PC-9 (cell line): Measurements from ENCODE around the gene OR4C5. TPM values are rescaled to one million over a fixed set of nuclear protein-coding genes. Genes with fewer than 3 reads are reported as not detected.
"Not testable (repeated sequence)": the region's sequence is repeated elsewhere in the genome, so short reads cannot be mapped to it uniquely, and the experiment has no call there.

Source experiments
- BruUV-seq: library from RNA; stranded (reverse); fragments of 400-500 nt; replicated peaks from 2 replicates; lab custom pipeline; 2021; lab: Mats Ljungman, UMichigan
- CTCF ChIA-PET: fragments of 300-600 bp; sonication (Branson Sonifier 250); formaldehyde crosslinking; loops from one replicate; lab custom pipeline; 2022; ENCODE audit warnings: antibody characterized with exemption; lab: Charles Lee
- POLR2A ChIA-PET: fragments of 300-600 bp; sonication (Branson Sonifier 250); formaldehyde crosslinking; loops from one replicate; lab custom pipeline; 2022; ENCODE audit warnings: antibody characterized with exemption; ENCODE audit not compliant: unreplicated experiment; lab: Charles Lee
- DNase-seq, 2 experiments: peaks; one replicate each; pipeline versions ENCODE4 v3.0.0 to v3.0.0-alpha.2; 2015 to 2022; ENCODE audit warnings: mixed read lengths in 1 of 2
- H2AFZ ChIP-seq: fragments of 200-600 bp; sonication (generic); 2 replicates; pipeline ENCODE4 v1.8.1; 2017; ENCODE audit warnings: antibody characterized with exemption
- H3F3A ChIP-seq: fragments of 200-600 bp; sonication (generic); 2 replicates; pipeline ENCODE4 v1.8.1; 2017; ENCODE audit warnings: antibody characterized with exemption, mild to moderate bottlenecking, low read depth; ENCODE audit not compliant: insufficient read depth
- H3K27ac ChIP-seq: fragments of 200-600 bp; sonication (generic); 2 replicates; pipeline ENCODE4 v1.6.1; 2016; ENCODE audit warnings: mixed run types
- H3K27me3 ChIP-seq: fragments of 200-600 bp; sonication (generic); 2 replicates; pipeline ENCODE4 v1.6.1; 2016; ENCODE audit warnings: low read depth, mixed run types; ENCODE audit not compliant: insufficient read depth
- H3K36me3 ChIP-seq: fragments of 200-600 bp; sonication (generic); 2 replicates; pipeline ENCODE4 v1.6.1; 2016; ENCODE audit warnings: low read depth, mixed run types
- H3K4me1 ChIP-seq: fragments of 200-600 bp; sonication (generic); replicated peaks from 2 replicates; pipeline ENCODE4 v1.6.1; 2016; ENCODE audit warnings: mixed run types; ENCODE audit not compliant: insufficient read depth
- H3K4me2 ChIP-seq: fragments of 200-600 bp; sonication (generic); 2 replicates; pipeline ENCODE4 v1.6.1; 2017; ENCODE audit warnings: mixed run types
- H3K4me3 ChIP-seq: fragments of 200-600 bp; sonication (generic); 2 replicates; pipeline ENCODE4 v1.6.1; 2016; ENCODE audit warnings: mixed run types
- H3K79me2 ChIP-seq: fragments of 200-600 bp; sonication (generic); 2 replicates; pipeline ENCODE4 v1.6.1; 2017; ENCODE audit warnings: low read depth, mixed run types
- H3K9me2 ChIP-seq: fragments of 200-600 bp; sonication (generic); 2 replicates; pipeline ENCODE4 v1.8.1; 2017; ENCODE audit warnings: mild to moderate bottlenecking; ENCODE audit not compliant: insufficient read depth
- H3K9me3 ChIP-seq: fragments of 200-600 bp; sonication (generic); 2 replicates; pipeline ENCODE4 v1.8.1; 2016; ENCODE audit warnings: low read depth; ENCODE audit not compliant: insufficient read depth
- H4K20me1 ChIP-seq: fragments of 200-600 bp; sonication (generic); 2 replicates; pipeline ENCODE4 v1.8.1; 2017; ENCODE audit not compliant: insufficient read depth
- EZH2 ChIP-seq: fragments of 200-600 bp; sonication (generic); IDR thresholded peaks from 2 replicates; pipeline ENCODE4 v1.8.0; 2017; ENCODE audit warnings: antibody characterized with exemption, low read depth
- intact Hi-C: fragments of 100-400 bp; cut with micrococcal nuclease; formaldehyde crosslinking; loops from one replicate; pipeline ENCODE4 v1.10.0; 2022; ENCODE audit not compliant: unreplicated experiment
- total RNA-seq: library from RNA; stranded (reverse); gene quantifications from 2 replicates; pipeline ENCODE4 v1.2.3, GENCODE V29; 2021
- TF ChIP-seq, protein P1 (sequence below): fragments of 200-600 bp; sonication (generic); conservative IDR thresholded peaks from 2 replicates; pipeline ENCODE4 v1.6.1; 2017; ENCODE audit warnings: mixed run types, antibody characterized with exemption, mild to moderate bottlenecking, moderate library complexity

The OR4C5 gene
- total RNA-seq, 1 experiment from 2014 or later = not detected

DNA sequence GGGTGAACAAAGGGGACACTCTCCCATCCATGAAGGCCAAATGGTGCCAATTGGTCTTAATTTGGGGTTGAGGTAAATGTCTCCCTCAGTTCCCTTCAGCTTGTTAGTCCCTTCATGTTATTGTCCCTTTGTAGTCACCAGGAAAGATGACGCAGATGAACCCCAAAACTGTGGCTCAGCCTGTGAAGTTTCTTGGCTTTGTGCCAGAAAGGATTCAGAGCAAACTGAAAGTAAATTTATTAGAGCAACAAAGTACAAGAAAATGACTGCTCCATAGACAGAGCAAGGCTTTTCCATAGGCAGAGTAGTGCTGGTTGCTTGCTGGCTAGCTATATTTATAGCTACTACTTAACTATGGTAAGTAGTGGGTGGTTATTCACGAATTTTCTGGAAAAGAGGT lies 24.8 kb downstream of the OR4C5 start:
- H3K4me2 ChIP-seq = no peak overlapping the region
- no peak for DNase-seq
- no peaks in the 10 kb centered on the region for H3K36me3 ChIP-seq
- H3K79me2 ChIP-seq = no peaks in the 10 kb centered on the region
- no peaks in the 10 kb centered on the region for H4K20me1 ChIP-seq
- POLR2A ChIA-PET = no interaction called here
- no peak overlapping the region for H3K27ac ChIP-seq
- H3K27me3 ChIP-seq = no peaks in the 10 kb centered on the region
- intact Hi-C loops = no loop called here
- no peaks in the 10 kb centered on the region for H3K4me1 ChIP-seq
- TF ChIP-seq, protein P1, sequence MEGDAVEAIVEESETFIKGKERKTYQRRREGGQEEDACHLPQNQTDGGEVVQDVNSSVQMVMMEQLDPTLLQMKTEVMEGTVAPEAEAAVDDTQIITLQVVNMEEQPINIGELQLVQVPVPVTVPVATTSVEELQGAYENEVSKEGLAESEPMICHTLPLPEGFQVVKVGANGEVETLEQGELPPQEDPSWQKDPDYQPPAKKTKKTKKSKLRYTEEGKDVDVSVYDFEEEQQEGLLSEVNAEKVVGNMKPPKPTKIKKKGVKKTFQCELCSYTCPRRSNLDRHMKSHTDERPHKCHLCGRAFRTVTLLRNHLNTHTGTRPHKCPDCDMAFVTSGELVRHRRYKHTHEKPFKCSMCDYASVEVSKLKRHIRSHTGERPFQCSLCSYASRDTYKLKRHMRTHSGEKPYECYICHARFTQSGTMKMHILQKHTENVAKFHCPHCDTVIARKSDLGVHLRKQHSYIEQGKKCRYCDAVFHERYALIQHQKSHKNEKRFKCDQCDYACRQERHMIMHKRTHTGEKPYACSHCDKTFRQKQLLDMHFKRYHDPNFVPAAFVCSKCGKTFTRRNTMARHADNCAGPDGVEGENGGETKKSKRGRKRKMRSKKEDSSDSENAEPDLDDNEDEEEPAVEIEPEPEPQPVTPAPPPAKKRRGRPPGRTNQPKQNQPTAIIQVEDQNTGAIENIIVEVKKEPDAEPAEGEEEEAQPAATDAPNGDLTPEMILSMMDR = no peak
- no peak for TF ChIP-seq EZH2
- H3K4me3 ChIP-seq = no peak overlapping the region
- H2AFZ ChIP-seq = no peak overlapping the region
- no peaks in the 10 kb centered on the region for H3K9me2 ChIP-seq
- H3F3A ChIP-seq = no peaks in the 10 kb centered on the region
- CTCF ChIA-PET = no interaction called here
- H3K9me3 ChIP-seq = no peaks in the 10 kb centered on the region
- BruUV-seq = no TSS peak

DNA sequence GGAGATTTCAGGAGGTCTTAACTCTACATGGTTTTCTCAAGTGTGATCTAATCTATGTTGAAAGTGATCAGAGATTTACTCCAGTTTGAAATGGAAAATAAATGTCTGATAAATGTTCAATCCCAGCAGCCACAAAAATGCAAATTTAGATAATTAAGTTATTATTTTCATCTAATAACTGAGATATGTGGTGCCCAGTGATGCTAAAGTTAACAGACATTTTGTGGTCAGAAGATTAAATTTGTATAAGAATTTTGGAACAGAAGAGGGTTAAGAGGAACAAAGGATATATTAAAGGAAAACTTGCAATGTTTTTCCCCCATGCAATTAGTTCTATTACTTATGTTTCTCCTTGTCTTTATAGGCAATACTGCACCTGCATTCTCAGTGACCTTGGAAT lies 41.6 kb downstream of the OR4C5 start, which contains the start of gene OR4C3:
Gene OR4C3 (plus strand): TSS at position 301 of the 400 bp plus-strand sequence. CDS start 102 bp downstream, outside the sequence.
- H3K36me3 ChIP-seq, H3K27me3 ChIP-seq, intact Hi-C loops, H3K4me2 ChIP-seq, POLR2A ChIA-PET, DNase-seq, H2AFZ ChIP-seq, H3F3A ChIP-seq, H3K4me3 ChIP-seq, H3K9me2 ChIP-seq, H3K4me1 ChIP-seq, H3K79me2 ChIP-seq, H3K9me3 ChIP-seq, H4K20me1 ChIP-seq, H3K27ac ChIP-seq, CTCF ChIA-PET, BruUV-seq: not testable (repeated sequence)

DNA sequence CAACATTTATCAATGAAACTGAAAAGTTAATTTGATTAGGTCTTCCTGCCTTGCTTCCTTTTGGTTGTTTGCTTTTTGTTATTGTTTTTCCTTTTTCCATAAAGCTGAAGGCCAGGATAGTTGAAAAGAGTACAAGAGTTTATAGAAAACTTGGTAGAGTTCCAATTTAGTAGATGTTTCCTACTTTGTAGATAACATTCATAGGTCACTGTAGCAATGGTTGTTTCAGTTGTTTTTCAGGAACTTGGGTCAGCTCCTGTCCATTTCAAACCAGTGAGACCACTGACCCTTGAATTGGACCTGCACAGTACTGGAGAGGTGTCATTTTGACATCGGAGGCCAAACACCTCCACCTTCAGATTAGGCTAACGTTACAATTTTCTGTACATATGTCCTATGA lies 46.5 kb downstream of the OR4C5 start:
- intact Hi-C loops, H3K36me3 ChIP-seq, BruUV-seq, H3K4me3 ChIP-seq, H2AFZ ChIP-seq, DNase-seq, H4K20me1 ChIP-seq, H3K4me2 ChIP-seq, H3K4me1 ChIP-seq, H3K27ac ChIP-seq, H3K9me2 ChIP-seq, H3K79me2 ChIP-seq, CTCF ChIA-PET, H3K27me3 ChIP-seq, H3F3A ChIP-seq, H3K9me3 ChIP-seq, POLR2A ChIA-PET: not testable (repeated sequence)

Other genes starting within 250 kb of the OR4C5 start
- not detected in 2 replicates for gene OR4B1, start 149.7 kb downstream of the OR4C5 start, total RNA-seq
- not detected in 2 replicates for gene OR4X2, start 121.4 kb downstream of the OR4C5 start, total RNA-seq
- not detected in 2 replicates for gene OR4X1, start 102.6 kb downstream of the OR4C5 start, total RNA-seq
- gene OR4S1, start 60.2 kb downstream of the OR4C5 start, total RNA-seq = not detected in 2 replicates
- gene OR4C3, start 41.5 kb downstream of the OR4C5 start, total RNA-seq = not detected in 2 replicates
- not detected in 2 replicates for gene OR4A47, start 122.3 kb upstream of the OR4C5 start, total RNA-seq